IPS-18c (cell line): ENCODE data around the gene SH3BGRL3.
"Not testable (repeated sequence)": the region's sequence is repeated elsewhere in the genome, so short reads cannot be mapped to it uniquely, and the experiment has no call there.

Source experiments
- H3K4me3 ChIP-seq: 2 replicates; pipeline ENCODE4 v1.7.0; 2013; ENCODE audit warnings: low read depth, mild to moderate bottlenecking, low read length, moderate library complexity; ENCODE audit not compliant: insufficient read depth
- H3K9me3 ChIP-seq: one replicate; pipeline ENCODE4 v1.6.1; 2013; ENCODE audit warnings: mild to moderate bottlenecking, low read length, moderate library complexity; ENCODE audit not compliant: control insufficient read depth, insufficient read depth

The SH3BGRL3 gene

GRCh38 chr1:26324550-26324949, 44.7 kb downstream of the SH3BGRL3 start:
- Histone ChIP-seq H3K4me3 (no peak overlapping the region), H3K9me3 (no peaks in the 10 kb centered on the region)

GRCh38 chr1:26327956-26328362, 48.1 kb downstream of the SH3BGRL3 start:
- no peaks in the 10 kb centered on the region for H3K9me3 ChIP-seq
- H3K4me3 ChIP-seq: no peak overlapping the region

- no peak overlapping the region for H3K4me3 ChIP-seq
- no peaks in the 10 kb centered on the region for H3K9me3 ChIP-seq
Measured at GRCh38 chr1:26328597-26328996, 48.7 kb downstream of the SH3BGRL3 start.

GRCh38 chr1:26329380-26329779, 49.5 kb downstream of the SH3BGRL3 start:
- H3K9me3 ChIP-seq, H3K4me3 ChIP-seq: not testable (repeated sequence)

GRCh38 chr1:26330276-26330675, 50.4 kb downstream of the SH3BGRL3 start:
- Histone ChIP-seq H3K4me3 (no peak overlapping the region), H3K9me3 (no peaks in the 10 kb centered on the region)
